Calu3 (cell line): ENCODE data around the gene CISD1. TPM values are rescaled to one million over a fixed set of nuclear protein-coding genes. Genes with fewer than 3 reads are reported as not detected.

Source experiments
- BruUV-seq: library from RNA; stranded (reverse); fragments of 400-500 nt; replicated peaks from 2 replicates; lab custom pipeline; 2021; lab: Mats Ljungman, UMichigan
- CTCF ChIA-PET: fragments of 300-600 bp; sonication (Branson Sonifier 250); formaldehyde crosslinking; loops from one replicate; lab custom pipeline; 2022; ENCODE audit warnings: antibody characterized with exemption; lab: Charles Lee
- DNase-seq: peaks from one replicate; pipeline ENCODE4 v3.0.0; 2022
- H3K27ac Mint-ChIP-seq: one replicate; pipeline ENCODE4 v1.8.0; 2022; ENCODE audit warnings: mixed read lengths; ENCODE audit not compliant: unreplicated experiment
- H3K27me3 Mint-ChIP-seq: one replicate; pipeline ENCODE4 v1.8.0; 2022; ENCODE audit warnings: mixed read lengths; ENCODE audit not compliant: unreplicated experiment
- H3K36me3 Mint-ChIP-seq: one replicate; pipeline ENCODE4 v1.8.0; 2022; ENCODE audit warnings: mild to moderate bottlenecking, moderate library complexity, mixed read lengths; ENCODE audit not compliant: insufficient read depth, unreplicated experiment
- H3K4me1 Mint-ChIP-seq: one replicate; pipeline ENCODE4 v1.8.0; 2022; ENCODE audit warnings: mild to moderate bottlenecking, low read depth, mixed read lengths; ENCODE audit not compliant: unreplicated experiment
- H3K4me3 Mint-ChIP-seq: one replicate; pipeline ENCODE4 v1.8.0; 2022; ENCODE audit warnings: mild to moderate bottlenecking, low read depth, moderate library complexity, mixed read lengths; ENCODE audit not compliant: unreplicated experiment
- H3K9me3 Mint-ChIP-seq: one replicate; pipeline ENCODE4 v1.8.0; 2022; ENCODE audit warnings: low read depth, mixed read lengths; ENCODE audit not compliant: unreplicated experiment
- CTCF ChIP-seq: fragments of 200-600 bp; IDR thresholded peaks from one replicate; pipeline ENCODE4 v1.8.0; 2022; ENCODE audit warnings: antibody characterized with exemption; ENCODE audit not compliant: unreplicated experiment
- intact Hi-C: fragments of 100-400 bp; cut with micrococcal nuclease; formaldehyde crosslinking; loops from one replicate; pipeline ENCODE4 v1.10.0; 2022; ENCODE audit not compliant: unreplicated experiment
- total RNA-seq: library from RNA; stranded (reverse); gene quantifications from 2 replicates; pipeline ENCODE4 v1.2.3, GENCODE V29; 2022

The CISD1 gene
- total RNA-seq, 1 experiment from 2014 or later: 69.0 TPM

DNA sequence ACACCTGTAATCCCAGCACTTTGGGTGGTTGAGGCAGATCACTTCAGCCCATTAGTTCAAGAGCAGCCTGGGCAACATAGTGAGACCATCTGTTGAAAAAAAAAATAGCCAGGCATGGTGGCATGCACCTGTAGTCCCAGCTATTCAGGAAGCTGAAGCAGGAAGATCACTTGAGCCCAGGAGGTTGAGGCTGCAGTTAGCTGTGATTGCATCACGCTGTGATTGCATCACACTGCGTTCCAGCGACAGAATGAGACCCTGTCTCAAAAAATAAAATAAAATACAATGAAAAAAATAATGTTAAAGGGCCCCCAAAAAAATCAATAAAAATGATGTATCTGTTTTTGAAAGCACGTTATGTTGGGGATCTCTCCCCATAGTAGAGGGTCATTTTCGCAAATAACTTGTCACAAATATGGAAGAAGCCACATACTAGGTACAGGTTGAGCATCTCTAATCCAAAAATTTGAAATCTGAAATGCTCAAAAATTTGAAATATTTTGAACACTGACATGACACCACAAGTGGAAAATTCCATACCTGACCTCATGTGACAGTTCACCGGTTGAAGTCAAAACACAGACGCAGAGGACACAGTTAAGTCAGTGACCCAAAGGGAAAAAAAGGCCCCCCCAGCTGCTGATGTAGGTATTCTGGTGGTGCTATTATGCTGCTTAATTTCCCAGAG is 9.5 kb downstream of the CISD1 start:
- no TSS peak for BruUV-seq
- TF ChIP-seq CTCF: no peak
- CTCF ChIA-PET: no interaction called here
- intact Hi-C loops: no loop called here
- Mint-ChIP-seq H3K36me3 (peaks cover 4% of the 10 kb centered on the region), H3K4me1 (peaks cover 57% of the 10 kb centered on the region), H3K27me3 (no peaks in the 10 kb centered on the region), H3K4me3 (no peak overlapping the region), H3K9me3 (no peaks in the 10 kb centered on the region), H3K27ac (no peak overlapping the region)
- DNase-seq: no peak

- no peak for TF ChIP-seq CTCF
- H3K27me3 Mint-ChIP-seq: no peaks in the 10 kb centered on the region
Observed at GRCh38 chr10:58278962-58279307, 10.0 kb downstream of the CISD1 start.

DNA sequence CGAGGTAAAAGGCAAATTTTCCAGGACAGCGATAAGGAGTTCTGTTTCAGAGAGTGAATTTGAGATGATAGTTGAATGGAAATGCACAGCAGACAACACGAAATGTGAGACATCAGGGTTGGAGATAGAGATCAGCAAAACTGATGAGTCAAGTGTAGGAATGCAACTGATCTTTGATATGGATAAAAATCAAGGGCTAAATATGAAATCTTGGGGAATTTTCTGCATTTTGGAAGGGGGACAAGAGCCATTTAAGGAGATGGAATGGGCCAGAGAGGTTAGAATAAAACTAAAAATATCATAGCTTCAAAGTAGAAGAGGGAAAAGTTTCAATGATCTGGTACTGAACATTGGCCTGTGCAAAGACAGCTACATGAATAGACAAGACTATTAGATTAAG is 11.5 kb downstream of the CISD1 start:
- no peak for TF ChIP-seq CTCF
- CTCF ChIA-PET: interaction anchor here (0.9 kb wide), 1 partner anchor 19 kb away, joined by 3 read pairs; no protein-coding TSS in a partner anchor
- peak overlapping the region; percentile 9 for H3K27ac Mint-ChIP-seq
- no peaks in the 10 kb centered on the region for H3K27me3 Mint-ChIP-seq
- H3K4me1 Mint-ChIP-seq: peaks cover 42% of the 10 kb centered on the region
- no TSS peak for BruUV-seq
- DNase-seq: no peak
- H3K9me3 Mint-ChIP-seq: no peaks in the 10 kb centered on the region
- peak overlapping the region; percentile 8 for H3K4me3 Mint-ChIP-seq
- peaks cover 1% of the 10 kb centered on the region for H3K36me3 Mint-ChIP-seq
- intact Hi-C loops: no loop called here

More at GRCh38 chr10:58278962-58279307, 10.0 kb downstream of the CISD1 start:
- no TSS peak for BruUV-seq
- H3K36me3 Mint-ChIP-seq: peaks cover 4% of the 10 kb centered on the region
- no peaks in the 10 kb centered on the region for H3K9me3 Mint-ChIP-seq
- intact Hi-C loops: no loop called here
- peaks cover 53% of the 10 kb centered on the region for H3K4me1 Mint-ChIP-seq
- CTCF ChIA-PET: no interaction called here
- DNase-seq: no peak
- H3K27ac Mint-ChIP-seq: no peak overlapping the region
- H3K4me3 Mint-ChIP-seq: no peak overlapping the region

- Mint-ChIP-seq H3K27ac (peak overlapping the region; percentile 9), H3K9me3 (no peaks in the 10 kb centered on the region), H3K4me3 (no peak overlapping the region), H3K36me3 (no peaks in the 10 kb centered on the region), H3K4me1 (peaks cover 35% of the 10 kb centered on the region), H3K27me3 (no peaks in the 10 kb centered on the region)
- no peak for TF ChIP-seq CTCF
- peak; percentile 43 for DNase-seq
- BruUV-seq: no TSS peak
- CTCF ChIA-PET: interaction anchor here (0.9 kb wide), 1 partner anchor 19 kb away, joined by 3 read pairs; no protein-coding TSS in a partner anchor
- intact Hi-C loops: no loop called here
Observed at GRCh38 chr10:58281092-58281752, 12.3 kb downstream of the CISD1 start.
